ENCODE measurements around the gene GATAD2B.

GATAD2B gene

GRCh38 chr1:153881751-153882150, 41.0 kb downstream of the GATAD2B start:
- TF ChIP-seq CTCF (conservative IDR thresholded peaks at IDR 0.05; ENCODE audit: low read length), result no peak
- TF ChIP-seq EZH2phosphoT487 (IDR thresholded peaks at IDR 0.05; ENCODE audit: borderline replicate concordance), result no peak
- Histone ChIP-seq H3K27me3 (ENCODE audit: insufficient read depth, low read length, poor library complexity, severe bottlenecking) (no peaks in the 10 kb centered on the region), H3K4me1 (ENCODE audit: insufficient read depth, low read length, poor library complexity, severe bottlenecking) (peaks cover 22% of the 10 kb centered on the region), H3K36me3 (ENCODE audit: insufficient read depth, low read length) (peaks cover 8% of the 10 kb centered on the region; the same call in 1 of the 2 replicates), H3K9ac (ENCODE audit: low read depth, low read length, poor library complexity, severe bottlenecking) (no peak overlapping the region), H3K4me2 (ENCODE audit: low read depth, low read length, poor library complexity, severe bottlenecking) (peak overlapping the region; percentile 20), H3K9me3 (ENCODE audit: insufficient read depth, low read depth, low read length) (no peaks in the 10 kb centered on the region), H3K79me2 (ENCODE audit: insufficient read depth, low read length) (peaks cover 97% of the 10 kb centered on the region), H3F3A (ENCODE audit: low read depth) (no peaks in the 10 kb centered on the region), H3K4me3 (ENCODE audit: low read length, poor library complexity, severe bottlenecking) (no peak overlapping the region), H2AFZ (ENCODE audit: low read length) (no peak overlapping the region), H4K20me1 (ENCODE audit: insufficient read depth, low read length, poor library complexity, severe bottlenecking) (peaks cover 76% of the 10 kb centered on the region), H3K9me2 (replicated peaks; ENCODE audit: low read depth, low read length) (no peaks in the 10 kb centered on the region)

GRCh38 chr1:153880962-153881361, 41.8 kb downstream of the GATAD2B start:
- no peak for TF ChIP-seq CTCF (conservative IDR thresholded peaks at IDR 0.05; ENCODE audit: low read length)
- no peak for TF ChIP-seq EZH2phosphoT487 (IDR thresholded peaks at IDR 0.05; ENCODE audit: borderline replicate concordance)
- Histone ChIP-seq H3K4me3 (ENCODE audit: low read length, poor library complexity, severe bottlenecking) (no peak overlapping the region), H3K79me2 (ENCODE audit: insufficient read depth, low read length) (peaks cover 97% of the 10 kb centered on the region), H3K9me3 (ENCODE audit: insufficient read depth, low read depth, low read length) (no peaks in the 10 kb centered on the region), H2AFZ (ENCODE audit: low read length) (no peak overlapping the region), H3K4me1 (ENCODE audit: insufficient read depth, low read length, poor library complexity, severe bottlenecking) (peaks cover 22% of the 10 kb centered on the region), H3K27me3 (ENCODE audit: insufficient read depth, low read length, poor library complexity, severe bottlenecking) (no peaks in the 10 kb centered on the region), H4K20me1 (ENCODE audit: insufficient read depth, low read length, poor library complexity, severe bottlenecking) (peaks cover 78% of the 10 kb centered on the region), H3K36me3 (ENCODE audit: insufficient read depth, low read length) (peaks cover 10% of the 10 kb centered on the region; the same call in 1 of the 2 replicates), H3K9ac (ENCODE audit: low read depth, low read length, poor library complexity, severe bottlenecking) (no peak overlapping the region), H3K9me2 (replicated peaks; ENCODE audit: low read depth, low read length) (no peaks in the 10 kb centered on the region), H3F3A (ENCODE audit: low read depth) (no peaks in the 10 kb centered on the region), H3K4me2 (ENCODE audit: low read depth, low read length, poor library complexity, severe bottlenecking) (no peak overlapping the region)

- H3K4me2 ChIP-seq (ENCODE audit: low read depth, low read length, poor library complexity, severe bottlenecking), result no peak overlapping the region
- no peaks in the 10 kb centered on the region for H3K9me2 ChIP-seq (replicated peaks; ENCODE audit: low read depth, low read length)
- TF ChIP-seq CTCF (conservative IDR thresholded peaks at IDR 0.05; ENCODE audit: low read length) (no peak), EZH2phosphoT487 (IDR thresholded peaks at IDR 0.05; ENCODE audit: borderline replicate concordance) (no peak)
- no peaks in the 10 kb centered on the region for H3K9me3 ChIP-seq (ENCODE audit: insufficient read depth, low read depth, low read length)
- H3F3A ChIP-seq (ENCODE audit: low read depth), result no peaks in the 10 kb centered on the region
- H3K4me3 ChIP-seq (ENCODE audit: low read length, poor library complexity, severe bottlenecking), result no peak overlapping the region
- H3K36me3 ChIP-seq (ENCODE audit: insufficient read depth, low read length), result peaks cover 16% of the 10 kb centered on the region; the same call in 1 of the 2 replicates
- H3K4me1 ChIP-seq (ENCODE audit: insufficient read depth, low read length, poor library complexity, severe bottlenecking), result peaks cover 22% of the 10 kb centered on the region
- no peak overlapping the region for H3K9ac ChIP-seq (ENCODE audit: low read depth, low read length, poor library complexity, severe bottlenecking)
- H2AFZ ChIP-seq (ENCODE audit: low read length), result no peak overlapping the region
- peaks cover 97% of the 10 kb centered on the region for H3K79me2 ChIP-seq (ENCODE audit: insufficient read depth, low read length)
- H3K27me3 ChIP-seq (ENCODE audit: insufficient read depth, low read length, poor library complexity, severe bottlenecking), result no peaks in the 10 kb centered on the region
- H4K20me1 ChIP-seq (ENCODE audit: insufficient read depth, low read length, poor library complexity, severe bottlenecking), result peaks cover 83% of the 10 kb centered on the region
Measured at GRCh38 chr1:153880024-153880423, 42.7 kb downstream of the GATAD2B start.

All from Loucy (cell line).